Activated CD8-positive, alpha-beta memory T cell treated with anti-CD3 and anti-CD28 coated beads for 4 hours (primary cell): Measurements from ENCODE around the gene STARD5.

Source experiments
- DNase-seq, 2 donors: peaks; one replicate each; pipeline ENCODE4 v3.0.0-alpha.2; 2020; ENCODE audit warnings: low read depth in 2 of 2

The STARD5 gene

GRCh38 chr15:81293728-81294515, 30.0 kb downstream of the STARD5 start:
- peak; percentile 54 to 70 for DNase-seq

- DNase-seq: no peak
These were observed 31.4 kb downstream of the STARD5 start for GRCh38 chr15:81292523-81293001.

DNA sequence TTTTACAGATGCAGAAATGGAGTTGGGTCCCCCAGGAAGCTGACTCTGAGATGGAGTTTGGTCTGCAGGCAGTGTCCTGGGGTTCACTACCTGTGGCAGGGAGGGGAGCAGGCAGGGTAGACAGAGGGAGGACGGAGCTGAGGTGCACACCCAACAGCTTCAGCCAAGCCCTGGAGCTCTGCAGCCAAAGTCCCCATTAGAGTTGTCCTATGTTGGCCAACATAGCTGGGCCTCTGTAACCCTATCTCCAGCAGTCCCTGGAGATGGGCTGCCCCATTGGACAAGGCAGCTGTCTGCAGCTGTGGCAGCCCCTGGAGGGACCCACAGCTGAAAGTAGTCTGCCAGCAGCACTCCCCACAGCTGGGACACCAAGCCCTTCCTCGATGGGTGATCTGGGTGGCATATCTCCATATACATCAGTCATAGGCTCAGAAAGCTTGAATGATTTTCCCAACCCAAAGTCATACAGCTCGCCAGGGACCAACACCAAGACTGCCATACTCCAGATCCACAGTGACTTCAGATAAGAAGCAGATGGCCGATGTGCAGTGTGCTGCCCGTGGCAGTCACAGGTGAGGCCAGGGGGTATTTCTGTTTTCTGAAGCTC, 31.9 kb downstream of the STARD5 start:
- DNase-seq: no peak

GRCh38 chr15:81289910-81290309, 34.0 kb downstream of the STARD5 start:
- no peak for DNase-seq

DNA sequence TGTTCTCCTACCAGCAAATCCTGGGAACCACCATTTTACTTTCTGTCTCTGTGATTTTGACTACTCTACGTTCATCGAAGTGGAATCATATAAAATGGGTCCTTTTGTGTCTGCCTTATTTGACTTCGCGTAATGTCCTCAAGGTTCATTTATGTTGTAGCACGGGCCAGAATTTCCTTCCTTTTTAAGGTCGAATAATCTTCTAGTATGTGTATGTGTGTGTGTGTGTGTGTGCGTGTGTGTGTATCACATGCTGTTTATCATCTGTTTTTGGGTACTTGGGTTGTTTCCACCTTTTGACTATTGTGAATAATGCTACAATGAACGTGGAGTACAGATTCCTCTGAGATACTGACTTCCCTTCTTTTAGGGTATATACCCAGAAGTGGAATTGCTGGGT, 35.3 kb downstream of the STARD5 start:
- DNase-seq: no peak

DNA sequence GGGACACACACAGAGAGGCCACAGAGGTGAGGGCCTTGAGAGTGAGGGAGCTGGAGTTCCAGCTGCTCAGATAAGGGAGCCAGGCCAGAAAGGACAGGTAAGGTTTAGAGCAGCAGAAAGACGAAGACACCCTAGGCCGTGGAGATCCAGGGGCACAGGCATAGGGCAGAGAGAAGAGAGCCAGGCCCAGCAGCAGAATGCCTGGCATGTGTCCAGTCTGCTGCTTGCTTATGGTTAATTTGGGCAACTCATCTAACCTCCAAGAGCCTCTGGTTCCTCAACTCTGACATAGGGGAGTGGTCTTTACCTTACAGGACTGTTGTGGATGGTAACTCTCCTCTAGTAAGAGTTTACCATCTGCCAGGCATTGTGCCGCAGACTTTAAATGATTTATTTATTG, 35.9 kb downstream of the STARD5 start:
- DNase-seq: no peak

DNA sequence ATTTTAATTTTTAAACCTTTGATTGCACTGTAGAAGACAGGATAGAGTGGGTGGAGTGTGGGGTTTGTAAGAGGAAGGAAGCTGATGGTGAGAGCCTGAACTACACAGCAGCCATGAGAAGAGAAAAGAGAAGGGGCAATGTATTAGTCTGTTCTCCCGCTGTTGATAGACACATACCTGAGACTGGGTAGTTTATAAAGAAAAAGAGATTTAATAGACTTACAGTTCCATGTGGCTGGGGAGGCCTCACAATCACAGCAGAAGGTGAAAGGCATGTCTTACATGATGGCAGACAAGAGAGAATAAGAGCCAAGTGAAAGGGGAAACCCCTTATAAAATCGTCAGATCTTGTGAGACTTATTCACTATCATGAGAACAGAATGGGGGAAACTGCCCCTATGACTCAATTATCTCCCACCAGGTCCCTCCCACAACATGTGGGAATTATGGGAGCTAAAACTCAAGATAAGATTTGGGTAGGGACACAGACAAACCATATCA, 37.3 kb downstream of the STARD5 start:
- DNase-seq: no peak

- DNase-seq: no peak
These were observed 38.5 kb downstream of the STARD5 start for GRCh38 chr15:81285461-81285860.

DNA sequence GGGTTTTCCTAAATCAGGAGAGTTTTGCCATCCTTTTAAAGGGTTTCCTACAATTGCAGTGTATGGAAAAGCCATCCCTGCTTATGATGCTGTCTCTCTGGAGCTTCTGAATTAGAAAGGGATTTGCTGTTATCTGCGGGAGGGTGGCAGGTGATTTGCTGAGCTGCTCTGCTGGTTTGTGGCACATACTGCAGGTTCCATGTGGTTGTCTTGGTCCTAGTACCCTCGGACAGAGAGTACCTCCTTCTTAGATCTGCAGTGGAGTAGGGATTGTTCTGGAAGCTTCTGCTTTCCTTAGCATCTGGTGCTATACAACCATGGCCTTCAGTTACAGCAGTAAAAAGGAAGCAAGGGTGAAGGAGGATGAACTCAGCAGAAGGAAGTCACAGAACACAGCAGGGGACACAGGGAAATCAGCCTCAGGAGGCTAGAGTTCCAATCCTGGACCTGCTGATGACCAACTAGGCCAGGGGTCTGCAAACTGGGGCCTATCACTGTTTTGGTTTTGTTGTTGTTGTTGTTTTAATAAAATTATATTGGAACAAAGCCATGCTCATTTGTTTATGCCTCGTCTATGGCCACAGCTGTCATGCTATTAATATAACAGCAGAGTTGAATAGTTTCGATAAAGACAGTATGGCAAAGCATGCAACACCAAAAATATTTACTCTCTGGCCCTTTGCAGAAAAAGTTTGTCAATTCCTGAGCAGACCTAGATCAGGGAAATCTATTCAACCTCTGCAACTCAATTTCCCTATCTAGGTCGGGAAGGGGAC, 39.5 kb downstream of the STARD5 start:
- no peak for DNase-seq

DNA sequence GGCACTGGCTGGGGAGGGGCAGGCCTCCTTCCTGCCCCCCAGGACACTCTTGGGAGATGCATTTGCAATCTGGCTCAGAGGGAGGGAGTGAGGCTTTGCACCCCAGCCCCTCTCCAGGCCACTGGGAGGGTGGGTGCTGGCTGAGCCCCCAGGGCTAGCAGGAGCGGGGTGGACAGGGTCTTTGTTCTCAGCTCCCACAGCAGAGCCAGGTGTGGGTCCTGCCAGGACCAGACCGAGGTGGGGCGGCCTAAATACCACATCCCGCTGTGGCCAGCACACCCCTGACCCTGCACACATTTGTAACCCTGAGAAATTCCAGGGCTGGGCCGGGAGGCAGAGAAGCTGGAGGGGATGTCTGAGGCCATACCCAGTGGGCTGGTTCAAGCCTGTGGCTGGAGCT, 41.0 kb downstream of the STARD5 start:
- no peak for DNase-seq

- no peak for DNase-seq
These were observed 41.4 kb downstream of the STARD5 start for GRCh38 chr15:81282606-81282895.

DNA sequence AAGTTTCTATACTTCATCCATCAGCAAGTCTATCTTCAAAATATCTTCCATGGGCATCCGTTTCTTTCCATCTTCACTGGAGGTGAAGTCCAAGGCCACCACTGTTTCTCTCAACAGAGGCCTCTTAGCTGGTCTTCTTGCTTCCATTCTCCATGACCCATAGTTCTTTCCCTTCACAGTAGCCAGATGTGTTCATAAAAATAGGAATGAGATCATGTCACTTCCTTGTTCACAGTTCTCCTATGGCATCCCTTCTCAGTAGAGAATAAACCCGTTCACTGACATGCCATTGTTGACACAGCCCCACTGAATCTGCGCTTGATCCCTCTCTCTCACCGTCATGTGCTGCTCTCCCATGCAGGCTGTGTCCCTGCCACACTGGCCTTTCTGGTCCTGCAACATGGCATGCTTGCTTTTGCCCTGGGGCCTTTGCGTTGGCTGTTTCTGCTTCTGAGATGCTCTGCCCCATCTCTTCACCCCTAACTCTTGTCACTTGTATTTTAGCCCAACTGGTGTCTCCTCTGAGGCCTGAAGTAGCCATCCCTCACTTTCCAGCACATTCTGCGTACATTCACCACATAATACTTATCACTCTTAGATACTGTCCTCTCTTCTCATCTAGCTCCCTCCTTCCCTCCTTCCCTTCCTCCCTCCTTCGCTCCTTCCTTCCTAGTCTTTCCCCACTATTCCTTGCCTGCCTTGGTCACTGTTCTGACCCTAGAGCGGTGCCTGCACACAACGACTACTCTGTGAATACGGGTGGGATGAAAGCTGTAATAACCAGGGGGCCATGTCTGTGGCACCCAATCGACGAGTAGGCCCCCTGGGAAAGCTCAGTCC, 42.0 kb downstream of the STARD5 start:
- no peak for DNase-seq

- no peak for DNase-seq
These were observed 42.5 kb downstream of the STARD5 start for GRCh38 chr15:81281456-81281735.

DNA sequence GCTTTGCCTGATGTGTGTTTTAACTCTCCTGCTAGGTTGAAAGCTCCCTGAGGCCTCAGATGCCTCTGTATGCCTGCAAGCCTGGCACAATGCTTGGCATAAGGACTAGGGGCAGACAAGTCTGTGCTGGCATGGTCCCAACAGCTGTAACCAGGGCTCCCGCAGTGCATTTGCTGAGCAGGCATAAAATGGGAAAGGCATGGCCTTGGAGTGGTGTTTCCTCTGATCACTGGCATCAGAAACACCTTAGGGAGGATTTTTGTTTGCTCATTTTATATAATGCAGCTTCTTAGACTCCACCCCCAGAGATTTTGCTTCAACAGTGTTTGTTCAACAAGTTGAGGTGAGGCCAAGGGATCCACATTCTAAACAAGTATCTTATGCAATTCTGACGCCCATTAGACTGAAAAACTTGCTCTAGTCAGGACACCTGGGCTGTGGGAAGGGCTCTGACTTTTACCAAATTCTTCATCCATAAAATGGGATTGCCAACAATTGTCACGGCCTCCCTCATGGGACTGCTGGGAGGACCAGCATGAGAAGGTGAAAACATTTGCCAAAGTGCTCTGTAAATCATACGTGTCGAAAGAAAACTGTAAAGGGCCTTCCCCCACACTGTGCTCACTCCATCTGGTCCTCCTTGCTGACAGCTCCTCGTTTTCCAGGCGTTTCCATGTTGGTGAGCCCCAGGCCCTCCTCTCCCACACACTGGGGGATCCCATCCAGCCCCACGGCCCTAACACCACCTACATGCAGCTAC, 43.1 kb downstream of the STARD5 start:
- DNase-seq: no peak

DNA sequence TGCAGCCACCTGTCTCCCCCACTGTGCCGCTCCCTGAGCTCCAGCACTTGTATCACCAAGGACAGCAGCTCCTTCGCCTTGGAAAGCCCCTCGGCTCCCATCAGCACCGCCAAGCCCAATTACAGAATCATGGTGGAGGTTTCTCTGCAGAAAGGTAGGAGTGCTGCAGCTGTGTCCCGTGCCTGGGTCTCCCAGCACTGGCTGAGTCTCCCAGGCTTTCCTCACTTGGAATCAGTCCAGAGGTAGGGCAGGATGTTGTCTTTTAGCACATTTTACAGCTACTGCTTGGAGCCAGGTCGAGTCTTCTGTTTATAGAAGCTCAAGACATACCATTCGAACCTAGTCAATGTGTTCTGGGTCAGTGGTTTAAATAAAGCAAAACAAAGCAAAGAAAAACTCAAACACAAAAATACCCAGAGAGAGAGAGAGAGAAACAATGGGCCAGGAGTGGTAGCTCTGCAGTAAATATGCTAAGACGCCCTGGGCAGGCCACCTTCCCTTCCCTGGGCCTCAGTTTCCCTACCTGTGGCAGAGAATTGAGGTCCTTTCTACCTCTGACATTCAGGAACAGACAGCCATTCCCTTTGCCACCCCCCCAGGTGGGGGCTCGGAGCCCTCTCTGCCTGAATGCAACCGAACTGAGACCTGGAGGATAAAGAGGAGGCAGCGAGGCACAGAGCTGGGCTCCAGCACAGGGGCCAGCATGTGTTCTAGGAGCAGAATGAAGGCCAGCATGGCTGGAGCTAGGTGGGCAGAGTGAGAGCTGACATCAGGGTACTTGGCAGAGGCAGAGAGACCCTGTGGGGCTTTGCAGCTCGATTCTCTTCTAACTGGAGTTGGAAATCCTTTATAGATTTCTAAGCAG, 44.1 kb downstream of the STARD5 start:
- no peak for DNase-seq

DNA sequence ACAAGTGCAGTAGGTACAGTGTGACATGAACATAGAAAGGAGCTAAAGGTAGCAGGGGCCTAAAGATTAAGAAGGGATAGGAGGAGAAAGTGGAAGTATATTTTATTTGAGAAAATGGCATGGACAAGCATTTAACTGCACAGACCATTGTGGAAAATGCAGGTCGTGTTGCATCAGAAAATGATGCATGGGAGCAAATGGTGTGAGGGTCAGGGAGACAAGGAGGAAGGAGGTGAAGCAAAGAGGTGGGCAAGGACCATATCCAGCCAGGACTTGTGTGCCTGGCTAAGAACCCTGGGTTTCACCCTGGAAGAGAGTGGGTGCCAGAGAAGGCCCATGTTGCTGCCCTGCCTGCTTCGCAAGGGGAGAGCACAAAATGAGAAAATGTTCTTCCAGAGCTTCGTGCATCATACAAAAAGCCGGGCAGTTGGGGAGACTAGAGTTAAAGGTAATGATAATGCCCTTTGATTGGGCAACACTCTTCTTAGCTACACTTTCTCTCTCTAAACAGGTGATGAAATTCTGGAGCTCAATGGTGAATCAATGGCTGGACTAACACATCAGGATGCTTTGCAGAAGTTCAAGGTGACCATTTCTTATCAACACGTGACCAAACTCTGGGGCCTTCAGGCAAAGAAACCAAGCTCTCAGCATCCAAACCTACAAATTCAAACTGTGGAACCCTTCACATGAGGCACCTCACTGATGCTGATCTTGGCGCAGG, 45.5 kb downstream of the STARD5 start:
- DNase-seq: no peak

DNA sequence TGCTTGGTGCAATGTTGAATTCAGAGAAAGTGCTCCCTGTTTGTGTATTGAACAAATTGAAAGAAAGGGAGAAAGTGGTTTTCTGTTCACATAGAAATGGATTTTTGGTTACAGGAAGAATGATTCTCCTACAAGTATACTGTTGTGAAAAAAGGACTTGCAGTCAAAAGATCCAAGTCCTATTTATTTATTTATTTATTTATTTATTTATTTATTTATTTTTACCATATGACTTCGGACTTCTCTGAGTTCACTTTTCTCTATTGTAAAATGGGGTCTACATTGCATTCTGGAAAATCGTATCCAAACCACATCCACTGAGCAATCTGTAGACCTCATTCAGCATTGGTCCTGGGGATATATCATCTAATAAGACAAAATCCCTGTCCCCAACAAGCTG, 46.1 kb downstream of the STARD5 start:
- no peak for DNase-seq

- DNase-seq: no peak
These were observed 47.0 kb downstream of the STARD5 start for GRCh38 chr15:81276967-81277366.

DNA sequence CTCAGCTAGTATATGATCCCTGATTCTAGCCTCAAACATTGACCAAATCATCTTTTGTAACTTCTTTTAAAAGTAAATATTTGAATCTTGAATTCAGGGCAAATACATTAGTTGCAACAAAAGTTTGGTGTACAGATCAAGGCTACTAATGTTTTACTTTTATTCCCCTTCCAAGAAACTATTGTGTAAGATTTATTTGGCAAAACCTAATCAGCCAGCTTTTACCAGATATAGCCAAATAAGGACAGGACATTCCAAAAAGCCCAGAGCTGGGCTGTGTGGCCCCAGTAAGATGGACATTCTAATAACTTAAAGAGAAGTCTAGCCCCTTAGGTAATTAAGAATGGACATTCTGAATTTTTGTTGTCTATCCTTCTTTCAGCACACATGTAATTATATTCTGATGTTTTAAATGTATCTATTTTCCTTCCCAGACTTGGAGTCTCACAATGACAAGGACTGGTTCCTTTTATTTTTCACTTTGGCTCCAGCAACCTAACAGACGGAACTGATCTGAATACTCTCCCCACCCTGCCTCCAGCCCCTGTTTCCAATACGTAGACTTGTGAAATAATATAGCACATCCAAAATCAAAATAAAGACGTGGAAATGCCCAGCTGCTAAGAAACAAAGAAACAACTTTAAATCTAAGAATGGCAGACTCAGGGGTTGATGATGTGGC, 48.1 kb downstream of the STARD5 start:
- no peak for DNase-seq
